Measurements from ENCODE around the gene GYG1.

The GYG1 gene

GRCh38 chr3:149058198-149058597 lies 66.9 kb downstream of the GYG1 start:
- FAIRE-seq = no peak
- no peak for TF ChIP-seq POLR2A (IDR thresholded peaks at IDR 0.05; ENCODE audit: low read depth, low read length)
- no peak for DNase-seq (ENCODE audit: insufficient read length, low spot score)

DNA sequence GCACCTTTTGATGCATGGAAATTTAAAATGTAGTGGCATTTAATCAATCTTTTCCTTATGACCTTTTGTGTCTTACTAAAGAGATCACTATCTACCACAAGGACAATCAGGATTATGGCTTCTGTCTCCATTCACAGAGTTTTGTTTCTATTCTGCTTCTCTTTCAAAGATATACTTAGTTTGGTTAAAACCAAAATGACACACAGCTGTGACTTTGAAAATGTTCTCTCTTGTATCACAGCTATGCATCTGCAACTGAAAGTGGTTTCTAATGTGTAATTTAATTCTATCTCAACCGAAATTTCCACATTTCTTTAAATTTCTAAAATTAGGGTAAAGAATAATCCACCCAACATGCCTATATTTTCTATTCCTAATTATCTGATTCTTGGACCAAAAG lies 67.3 kb downstream of the GYG1 start:
- DNase-seq (ENCODE audit: insufficient read length, low spot score) (no peak), FAIRE-seq (no peak)
- no peak for TF ChIP-seq POLR2A (IDR thresholded peaks at IDR 0.05; ENCODE audit: low read depth, low read length)

- no peak for TF ChIP-seq POLR2A (IDR thresholded peaks at IDR 0.05; ENCODE audit: low read depth, low read length)
- DNase-seq (ENCODE audit: insufficient read length, low spot score) (no peak), FAIRE-seq (no peak)
Measured at GRCh38 chr3:149061776-149062175, 70.4 kb downstream of the GYG1 start.

GRCh38 chr3:149067883-149068282 lies 76.5 kb downstream of the GYG1 start:
- TF ChIP-seq POLR2A (IDR thresholded peaks at IDR 0.05; ENCODE audit: low read depth, low read length) = no peak

More at GRCh38 chr3:149067883-149068282, 76.5 kb downstream of the GYG1 start:
- no peak for FAIRE-seq
- no peak for DNase-seq (ENCODE audit: insufficient read length, low spot score)
